Suprapubic skin (tissue), 4 donors: ENCODE data around the gene L3MBTL4.

Experiments
- POLR2A ChIP-seq, 2 donors: fragments of 450-650 bp; IDR thresholded peaks; one replicate each; pipeline ENCODE4 v1.6.1; 2017; ENCODE audit warnings: antibody characterized with exemption in 2 of 2, mild to moderate bottlenecking in 2 of 2, moderate library complexity in 2 of 2
- POLR2AphosphoS5 ChIP-seq, 3 donors: sonication (generic); formaldehyde crosslinking; IDR thresholded peaks; one replicate each; pipeline ENCODE4 v1.6.1; 2017; ENCODE audit warnings: antibody characterized with exemption in 3 of 3

DNA sequence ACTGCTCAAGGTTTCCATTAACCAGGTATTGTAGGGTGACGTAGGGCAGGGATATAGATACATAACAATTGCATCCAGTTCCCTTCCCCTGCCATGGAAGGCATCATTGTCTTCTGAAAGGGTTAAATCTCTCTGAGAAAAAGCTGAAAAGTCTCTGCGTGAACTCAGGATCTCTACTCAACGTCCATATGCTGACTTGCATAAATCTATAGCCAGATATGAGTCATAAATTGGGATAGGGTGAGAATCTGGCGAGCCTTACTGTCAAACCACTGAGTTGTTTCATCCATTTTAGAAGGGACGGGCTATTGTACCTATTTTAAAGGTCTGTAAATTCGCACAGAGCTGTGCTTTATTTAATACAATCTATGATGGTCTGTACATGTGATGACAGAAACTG is 258.3 kb downstream of the L3MBTL4 start:
- no peak for TF ChIP-seq POLR2A (IDR thresholded peaks at IDR 0.05)
- TF ChIP-seq POLR2AphosphoS5 (IDR thresholded peaks at IDR 0.05), result no peak
